ENCODE results near the gene FBXO34. TPM values are rescaled to one million over a fixed set of nuclear protein-coding genes. Genes with fewer than 3 reads are reported as not detected.

The FBXO34 gene
- total RNA-seq, 1 donor = 28.9 TPM

DNA sequence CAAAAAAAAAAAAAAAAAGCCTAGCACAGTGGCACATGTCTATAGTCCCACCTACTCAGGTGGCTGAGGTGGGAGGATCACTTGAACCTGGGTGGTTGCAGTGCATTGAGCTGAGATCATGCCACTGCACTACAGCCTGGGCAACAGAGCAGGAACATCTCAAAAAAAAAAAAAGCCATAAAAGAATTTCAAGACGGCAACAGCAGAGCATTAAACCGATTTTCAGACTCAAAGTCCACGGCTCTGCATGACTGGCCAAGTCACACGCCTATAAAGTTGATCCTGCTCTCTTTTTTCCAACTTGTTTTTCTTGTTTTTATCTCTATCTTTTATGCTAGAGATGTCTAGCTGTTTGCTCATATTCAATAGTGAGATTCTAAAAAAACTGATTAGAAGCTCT, 45.3 kb downstream of the FBXO34 start:
- no peak for TF ChIP-seq CTCF (IDR thresholded peaks at IDR 0.05; ENCODE audit: insufficient read depth, low read depth, low read length)
- H3K4me3 ChIP-seq (ENCODE audit: low read depth, low read length) = no peak overlapping the region
- no peak for DNase-seq (ENCODE audit: low read depth)

DNA sequence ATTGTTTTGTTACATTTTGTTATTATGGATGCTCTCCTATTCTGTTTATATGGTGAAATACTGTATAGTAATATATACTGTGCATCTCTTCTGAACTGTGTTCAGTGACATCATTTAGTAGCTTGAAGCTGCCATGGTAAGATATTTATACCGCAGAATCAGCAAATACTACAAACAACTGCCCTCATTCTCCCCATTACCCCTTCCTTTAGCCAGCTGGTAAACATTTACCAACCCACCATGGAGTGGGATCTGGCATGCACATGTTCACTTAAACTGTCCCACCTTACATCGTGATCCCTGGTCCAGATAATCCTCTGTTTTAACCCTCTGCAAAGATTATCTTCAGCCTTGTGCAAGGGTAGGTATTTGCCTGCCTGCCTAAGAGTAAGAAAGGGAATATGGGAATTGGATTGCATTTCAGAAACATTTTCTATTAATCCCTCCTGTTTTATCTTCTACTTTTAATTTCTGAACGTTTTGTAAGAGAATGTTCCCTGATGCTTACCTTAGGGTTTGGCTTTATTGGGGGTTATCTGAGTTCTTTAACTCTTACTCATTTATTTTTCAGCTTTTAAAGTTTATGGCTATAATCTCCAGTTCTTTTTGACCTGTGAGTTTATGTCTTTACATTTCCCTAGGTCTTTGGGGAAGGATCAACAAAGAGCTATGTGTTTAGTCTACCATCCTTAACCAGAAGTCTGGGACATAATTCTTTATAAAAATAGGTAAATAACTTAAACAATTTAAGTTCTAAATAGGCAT, 46.5 kb downstream of the FBXO34 start:
- TF ChIP-seq CTCF (IDR thresholded peaks at IDR 0.05; ENCODE audit: insufficient read depth, low read depth, low read length) = no peak
- DNase-seq (ENCODE audit: low read depth) = peak; percentile 50
- H3K4me3 ChIP-seq (ENCODE audit: low read depth, low read length) = no peak overlapping the region

- no peak for TF ChIP-seq CTCF (IDR thresholded peaks at IDR 0.05; ENCODE audit: insufficient read depth, low read depth, low read length)
- H3K4me3 ChIP-seq (ENCODE audit: low read depth, low read length) = no peak overlapping the region
- no peak for DNase-seq (ENCODE audit: low read depth)
Measured at GRCh38 chr14:55318694-55319093, 47.5 kb downstream of the FBXO34 start.

GRCh38 chr14:55323910-55324309, 52.7 kb downstream of the FBXO34 start:
- TF ChIP-seq CTCF (IDR thresholded peaks at IDR 0.05; ENCODE audit: insufficient read depth, low read depth, low read length) = no peak
- DNase-seq (ENCODE audit: low read depth) = no peak
- no peak overlapping the region for H3K4me3 ChIP-seq (ENCODE audit: low read depth, low read length)

DNA sequence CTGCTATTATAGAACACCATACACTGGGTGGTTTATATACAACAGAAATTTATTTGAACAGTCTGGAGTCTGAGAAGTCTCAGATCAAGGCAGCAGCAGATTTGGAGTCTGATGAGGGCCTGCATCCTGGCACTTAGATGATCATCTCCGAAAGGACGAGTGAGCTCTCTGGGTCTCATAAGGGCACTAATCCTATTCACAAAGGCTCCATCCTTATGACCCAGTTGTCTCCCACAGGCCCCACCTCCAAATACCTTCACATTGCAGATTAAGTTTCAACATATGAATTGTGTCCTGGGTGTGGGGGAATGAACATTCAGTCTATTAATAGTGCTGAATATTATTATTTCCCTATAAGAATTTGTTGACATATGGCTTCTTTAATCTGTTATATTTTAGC, 53.6 kb downstream of the FBXO34 start:
- no peak for DNase-seq (ENCODE audit: low read depth)
- no peak for TF ChIP-seq CTCF (IDR thresholded peaks at IDR 0.05; ENCODE audit: insufficient read depth, low read depth, low read length)
- H3K4me3 ChIP-seq (ENCODE audit: low read depth, low read length) = no peak overlapping the region

GRCh38 chr14:55327179-55327578, 56.0 kb downstream of the FBXO34 start:
- DNase-seq (ENCODE audit: low read depth) = no peak
- no peak overlapping the region for H3K4me3 ChIP-seq (ENCODE audit: low read depth, low read length)
- TF ChIP-seq CTCF (IDR thresholded peaks at IDR 0.05; ENCODE audit: insufficient read depth, low read depth, low read length) = no peak

- no peak overlapping the region for H3K4me3 ChIP-seq (ENCODE audit: low read depth, low read length)
- TF ChIP-seq CTCF (IDR thresholded peaks at IDR 0.05; ENCODE audit: insufficient read depth, low read depth, low read length) = no peak
- DNase-seq (ENCODE audit: low read depth) = no peak
Measured at GRCh38 chr14:55328317-55328716, 57.1 kb downstream of the FBXO34 start.

Measured in fibroblast of villous mesenchyme (primary cell).